HepG2 (cell line): ENCODE results near the gene TRIM15. TPM values are rescaled to one million over a fixed set of nuclear protein-coding genes. Genes with fewer than 3 reads are reported as not detected.

ENCODE experiments used
- ATF7-NPFF ChIP-seq: sonication (generic); formaldehyde crosslinking; IDR thresholded peaks from 2 replicates; pipeline ENCODE4 v1.8.1; 2023; ENCODE audit warnings: mild to moderate bottlenecking, low read depth, missing genetic modification reagents, moderate library complexity
- CREM ChIP-seq, 2 experiments: sonication (generic) in 1 of 2; formaldehyde crosslinking in 1 of 2; IDR thresholded peaks; 2 replicates each; pipeline versions ENCODE4 v1.4.0 to v1.6.1; 2016 to 2020; ENCODE audit warnings: antibody characterized with exemption in 1 of 2, mild to moderate bottlenecking in 1 of 2, missing genetic modification reagents in 1 of 2
- DR1 ChIP-seq: sonication (generic); formaldehyde crosslinking; IDR thresholded peaks from 2 replicates; pipeline ENCODE4 v1.8.0; 2021; ENCODE audit warnings: mild to moderate bottlenecking, missing genetic modification reagents, inconsistent platforms
- GATAD2A ChIP-seq: IDR thresholded peaks from 2 replicates; pipeline ENCODE4 v1.6.1; 2016
- KLF11 ChIP-seq: IDR thresholded peaks from 2 replicates; pipeline ENCODE4 v1.6.1; 2016; ENCODE audit warnings: missing compliant biosample characterization
- NR2F1 ChIP-seq, 2 experiments: fragments of 450-650 bp in 1 of 2; formaldehyde crosslinking in 1 of 2; IDR thresholded peaks; 2 replicates each; pipeline versions ENCODE4 v1.5.0 to v1.6.1; 2016 to 2020; ENCODE audit warnings: mild to moderate bottlenecking in 1 of 2, missing compliant biosample characterization in 1 of 2, missing genetic modification reagents in 1 of 2, moderate library complexity in 1 of 2
- SRY ChIP-seq: sonication (generic); formaldehyde crosslinking; IDR thresholded peaks from 2 replicates; pipeline ENCODE4 v1.8.0; 2022; ENCODE audit warnings: mild to moderate bottlenecking, missing genetic modification reagents
- TBX2 ChIP-seq: sonication (generic); formaldehyde crosslinking; IDR thresholded peaks from 2 replicates; pipeline ENCODE4 v1.5.0; 2020; ENCODE audit warnings: missing genetic modification reagents, mild to moderate bottlenecking, borderline replicate concordance
- THAP11 ChIP-seq: IDR thresholded peaks from 2 replicates; pipeline ENCODE4 v1.6.1; 2016; ENCODE audit warnings: missing biosample characterization, missing genetic modification reagents
- XRCC5 ChIP-seq: fragments of 200-400 bp; formaldehyde crosslinking; optimal IDR thresholded peaks from 2 replicates; pipeline ENCODE3; 2017; ENCODE audit warnings: mild to moderate bottlenecking, low read length
- ZNF354B ChIP-seq: sonication (generic); formaldehyde crosslinking; IDR thresholded peaks from 2 replicates; pipeline ENCODE4 v1.8.0; 2022; ENCODE audit warnings: mild to moderate bottlenecking, missing genetic modification reagents
- ZNF414 ChIP-seq: sonication (generic); formaldehyde crosslinking; IDR thresholded peaks from 2 replicates; pipeline ENCODE4 v1.5.0; 2020; ENCODE audit warnings: missing genetic modification reagents
- ZNF577 ChIP-seq: sonication (generic); formaldehyde crosslinking; IDR thresholded peaks from 2 replicates; pipeline ENCODE4 v1.4.0; 2020; ENCODE audit warnings: mild to moderate bottlenecking, low read depth, missing genetic modification reagents, borderline replicate concordance
- ZNF616 ChIP-seq: sonication (generic); formaldehyde crosslinking; IDR thresholded peaks from 2 replicates; pipeline ENCODE4 v1.5.0; 2020; ENCODE audit warnings: low read depth, mild to moderate bottlenecking, missing genetic modification reagents
- ZNF710 ChIP-seq: sonication (generic); formaldehyde crosslinking; IDR thresholded peaks from 2 replicates; pipeline ENCODE4 v1.5.0; 2020; ENCODE audit warnings: mild to moderate bottlenecking, missing genetic modification reagents, borderline replicate concordance
- ZNF772 ChIP-seq: sonication (generic); formaldehyde crosslinking; IDR thresholded peaks from 2 replicates; pipeline ENCODE4 v1.5.0; 2020; ENCODE audit warnings: mild to moderate bottlenecking, missing genetic modification reagents
- ZNF839 ChIP-seq: sonication (generic); formaldehyde crosslinking; IDR thresholded peaks from 2 replicates; pipeline ENCODE4 v1.4.0; 2020; ENCODE audit warnings: missing genetic modification reagents, mild to moderate bottlenecking, borderline replicate concordance
- ZSCAN25 ChIP-seq: sonication (generic); formaldehyde crosslinking; IDR thresholded peaks from 2 replicates; pipeline ENCODE4 v1.8.0; 2022; ENCODE audit warnings: mild to moderate bottlenecking, missing genetic modification reagents
- polyA plus RNA-seq, 8 experiments: library from polyadenylated mRNA; depleted of rRNA in 3 of 8; stranded (reverse) in 7 of 8; unstranded in 1 of 8; fragments of >200 nt; fragmentation: Illumina TruSeq in 4 of 8; extraction: Trizol in 4 of 8; gene quantifications; 2 replicates each; pipeline versions ENCODE4 v1.2.1 to v1.2.3, GENCODE V29; 2011 to 2016; ENCODE audit warnings: low read depth in 4 of 8, missing spikeins in 1 of 8, mixed read lengths in 1 of 8; ENCODE audit not compliant: insufficient read depth in 1 of 8
- total RNA-seq, 5 experiments: library from RNA; depleted of rRNA; stranded (reverse); fragments of >200 nt; fragmentation: Illumina TruSeq; extraction: Trizol; gene quantifications; 2 replicates each; pipeline ENCODE4 v1.2.3, GENCODE V29; 2016; ENCODE audit warnings: low read depth in 1 of 5
- TF ChIP-seq, protein P1 (sequence below): sonication (generic); formaldehyde crosslinking; IDR thresholded peaks from 2 replicates; pipeline ENCODE4 v1.4.0; 2020; ENCODE audit warnings: missing genetic modification reagents
- TF ChIP-seq, protein P2 (sequence below): sonication (generic); formaldehyde crosslinking; IDR thresholded peaks from 2 replicates; pipeline ENCODE4 v1.4.0; 2020; ENCODE audit warnings: missing genetic modification reagents

TRIM15 gene
- total and polyA plus RNA-seq, 2 of the 13 experiments (the other 11 are each of a cell fraction or from before 2014, with no cell fraction given) = 35.1 to 38.2 TPM

DNA sequence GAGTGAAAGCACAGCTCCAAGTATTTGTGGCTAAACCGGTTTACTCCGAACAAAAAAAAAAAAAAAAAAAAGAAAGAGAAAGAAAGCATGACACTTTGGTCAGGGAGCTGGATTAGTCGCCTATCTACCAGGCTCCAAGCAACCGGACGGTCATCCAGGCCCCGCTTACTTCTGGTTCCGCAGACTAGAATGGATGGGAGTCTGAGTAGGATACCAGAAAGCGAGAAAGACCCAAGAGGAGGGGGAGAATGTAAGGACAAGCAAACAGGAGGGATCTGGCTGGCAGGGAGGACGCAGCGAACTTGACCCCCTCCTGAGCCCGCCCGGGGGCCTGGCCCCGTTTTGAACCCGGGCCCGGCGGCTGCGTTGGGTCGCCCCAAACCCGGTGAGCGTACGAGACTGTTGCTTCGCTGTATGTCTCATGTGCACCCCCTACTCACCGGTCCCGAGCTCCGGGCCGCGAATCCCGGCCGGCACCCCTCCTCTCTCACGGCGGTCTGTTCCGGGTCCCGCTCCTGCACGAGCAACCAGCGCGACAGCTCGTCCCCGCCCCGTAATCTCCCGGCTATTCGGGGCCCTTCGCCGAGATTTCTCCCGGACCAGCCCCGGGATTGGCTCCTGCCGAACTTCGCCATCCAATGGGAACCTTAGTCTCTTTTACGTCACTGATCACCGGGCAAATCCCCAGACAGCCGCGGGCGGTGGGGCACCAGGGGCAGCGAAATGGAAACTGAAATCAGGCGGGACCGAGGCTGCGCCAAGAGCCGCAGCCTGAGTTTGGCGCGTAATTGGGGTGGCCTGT is 49.7 kb downstream of the TRIM15 start, which contains the start of gene TRIM26 (continued):
- TF ChIP-seq ZNF710 (CRISPR knock-in tag) (peak; percentile 81), TBX2 (CRISPR knock-in tag) (peak; percentile 86), SRY (CRISPR knock-in tag) (peak; percentile 94), GATAD2A (CRISPR knock-in tag) (peak; percentile 17), ZNF577 (CRISPR knock-in tag) (no peak), ZNF772 (peak; percentile 34; the same call in 1 of the 2 replicates), CREM (IDR thresholded peaks at IDR 0.05) (peak; percentile 94), CREM (CRISPR knock-in tag; IDR thresholded peaks at IDR 0.05) (no peak; the same call in 1 of the 2 replicates), ZNF414 (CRISPR knock-in tag) (peak; percentile 42; the same call in 1 of the 2 replicates), THAP11 (CRISPR knock-in tag) (peak; percentile 65), ZSCAN25 (CRISPR knock-in tag) (no peak), ATF7-NPFF (CRISPR knock-in tag) (peak; percentile 91), NR2F1 (CRISPR knock-in tag; IDR thresholded peaks at IDR 0.05) (no peak), ZNF354B (CRISPR knock-in tag) (no peak), ZNF616 (peak; percentile 86; the same call in 1 of the 2 replicates), DR1 (peak; percentile 55; the same call in 1 of the 2 replicates), XRCC5 (peak; percentile 1), ZNF839 (CRISPR knock-in tag) (no peak), KLF11 (CRISPR knock-in tag) (peak; percentile 66; the same call in 1 of the 2 replicates)
- TF ChIP-seq, protein P1, sequence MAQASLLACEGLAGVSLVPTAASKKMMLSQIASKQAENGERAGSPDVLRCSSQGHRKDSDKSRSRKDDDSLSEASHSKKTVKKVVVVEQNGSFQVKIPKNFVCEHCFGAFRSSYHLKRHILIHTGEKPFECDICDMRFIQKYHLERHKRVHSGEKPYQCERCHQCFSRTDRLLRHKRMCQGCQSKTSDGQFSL = peak; percentile 80; the same call in 1 of the 2 replicates
- TF ChIP-seq, protein P2, sequence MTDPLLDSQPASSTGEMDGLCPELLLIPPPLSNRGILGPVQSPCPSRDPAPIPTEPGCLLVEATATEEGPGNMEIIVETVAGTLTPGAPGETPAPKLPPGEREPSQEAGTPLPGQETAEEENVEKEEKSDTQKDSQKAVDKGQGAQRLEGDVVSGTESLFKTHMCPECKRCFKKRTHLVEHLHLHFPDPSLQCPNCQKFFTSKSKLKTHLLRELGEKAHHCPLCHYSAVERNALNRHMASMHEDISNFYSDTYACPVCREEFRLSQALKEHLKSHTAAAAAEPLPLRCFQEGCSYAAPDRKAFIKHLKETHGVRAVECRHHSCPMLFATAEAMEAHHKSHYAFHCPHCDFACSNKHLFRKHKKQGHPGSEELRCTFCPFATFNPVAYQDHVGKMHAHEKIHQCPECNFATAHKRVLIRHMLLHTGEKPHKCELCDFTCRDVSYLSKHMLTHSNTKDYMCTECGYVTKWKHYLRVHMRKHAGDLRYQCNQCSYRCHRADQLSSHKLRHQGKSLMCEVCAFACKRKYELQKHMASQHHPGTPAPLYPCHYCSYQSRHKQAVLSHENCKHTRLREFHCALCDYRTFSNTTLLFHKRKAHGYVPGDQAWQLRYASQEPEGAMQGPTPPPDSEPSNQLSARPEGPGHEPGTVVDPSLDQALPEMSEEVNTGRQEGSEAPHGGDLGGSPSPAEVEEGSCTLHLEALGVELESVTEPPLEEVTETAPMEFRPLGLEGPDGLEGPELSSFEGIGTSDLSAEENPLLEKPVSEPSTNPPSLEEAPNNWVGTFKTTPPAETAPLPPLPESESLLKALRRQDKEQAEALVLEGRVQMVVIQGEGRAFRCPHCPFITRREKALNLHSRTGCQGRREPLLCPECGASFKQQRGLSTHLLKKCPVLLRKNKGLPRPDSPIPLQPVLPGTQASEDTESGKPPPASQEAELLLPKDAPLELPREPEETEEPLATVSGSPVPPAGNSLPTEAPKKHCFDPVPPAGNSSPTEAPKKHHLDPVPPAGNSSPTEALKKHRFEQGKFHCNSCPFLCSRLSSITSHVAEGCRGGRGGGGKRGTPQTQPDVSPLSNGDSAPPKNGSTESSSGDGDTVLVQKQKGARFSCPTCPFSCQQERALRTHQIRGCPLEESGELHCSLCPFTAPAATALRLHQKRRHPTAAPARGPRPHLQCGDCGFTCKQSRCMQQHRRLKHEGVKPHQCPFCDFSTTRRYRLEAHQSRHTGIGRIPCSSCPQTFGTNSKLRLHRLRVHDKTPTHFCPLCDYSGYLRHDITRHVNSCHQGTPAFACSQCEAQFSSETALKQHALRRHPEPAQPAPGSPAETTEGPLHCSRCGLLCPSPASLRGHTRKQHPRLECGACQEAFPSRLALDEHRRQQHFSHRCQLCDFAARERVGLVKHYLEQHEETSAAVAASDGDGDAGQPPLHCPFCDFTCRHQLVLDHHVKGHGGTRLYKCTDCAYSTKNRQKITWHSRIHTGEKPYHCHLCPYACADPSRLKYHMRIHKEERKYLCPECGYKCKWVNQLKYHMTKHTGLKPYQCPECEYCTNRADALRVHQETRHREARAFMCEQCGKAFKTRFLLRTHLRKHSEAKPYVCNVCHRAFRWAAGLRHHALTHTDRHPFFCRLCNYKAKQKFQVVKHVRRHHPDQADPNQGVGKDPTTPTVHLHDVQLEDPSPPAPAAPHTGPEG = peak; percentile 4; the same call in 1 of the 2 replicates
